ENCODE results near the gene HCLS1. TPM values are rescaled to one million over a fixed set of nuclear protein-coding genes. Genes with fewer than 3 reads are reported as not detected.

Gene HCLS1
- total RNA-seq, 1 experiment from 2014 or later = 1.2 TPM

DNA sequence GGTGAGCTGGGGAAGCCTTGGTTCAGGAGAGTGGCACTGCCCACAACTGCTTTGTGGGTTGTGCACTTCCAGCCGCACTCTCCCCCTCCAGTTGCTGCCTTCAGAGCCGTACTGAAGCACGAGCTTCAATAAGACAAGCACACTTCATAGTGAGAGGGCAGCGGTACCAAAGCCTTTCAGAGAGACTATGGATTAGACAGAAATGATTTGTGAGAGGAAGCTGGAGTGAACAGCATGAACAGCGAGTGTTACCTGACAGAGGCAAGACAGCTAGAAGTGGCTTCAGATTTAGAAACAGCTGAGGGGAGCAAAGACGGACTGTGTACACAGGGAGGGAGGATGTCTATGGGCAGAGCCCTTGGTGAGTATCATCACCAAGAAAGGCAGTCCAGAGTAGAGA is 31.1 kb downstream of the HCLS1 start:
- H3K14ac ChIP-seq (ENCODE audit: insufficient read depth, low read length) = no peak overlapping the region
- H2BK5ac ChIP-seq (ENCODE audit: insufficient read length, low read length) = no peak overlapping the region
- Mint-ChIP-seq H3K9me3 (no peaks in the 10 kb centered on the region; a peak in 1 of 5 replicates), H3K27me3 (ENCODE audit: low read depth) (peaks cover 2% of the 10 kb centered on the region; the same call in 1 of the 2 replicates), H3K36me3 (ENCODE audit: insufficient read depth in 1 of 3, low read depth in 3 of 3) (peaks cover 0 to 3% (median 0%) of the 10 kb centered on the region in 3 experiments; a peak in 2 of 7 replicates), H3K4me1 (peaks cover 29 to 32% of the 10 kb centered on the region in 2 experiments), H3K27ac (no peak overlapping the region), H3K4me3 (no peak overlapping the region)
- H2BK12ac ChIP-seq (ENCODE audit: insufficient read length, low read depth, low read length) = no peak overlapping the region
- no peak overlapping the region for H3T11ph ChIP-seq (ENCODE audit: low read length)
- H4K5ac ChIP-seq (ENCODE audit: insufficient read length, low read depth, low read length) = no peak overlapping the region
- no peaks in the 10 kb centered on the region for H4K20me1 ChIP-seq (ENCODE audit: control insufficient read depth, insufficient read depth, insufficient read length)
- H4K91ac ChIP-seq (ENCODE audit: insufficient read length, low read depth, low read length) = no peak overlapping the region
- H3K27me3 ChIP-seq (ENCODE audit: insufficient read depth, low read length) = no peaks in the 10 kb centered on the region
- H3K56ac ChIP-seq (ENCODE audit: insufficient read length, low read depth, low read length) = no peak overlapping the region
- no peaks in the 10 kb centered on the region for H3K79me1 ChIP-seq (ENCODE audit: insufficient read depth, low read depth, low read length, poor library complexity, severe bottlenecking)
- no peaks in the 10 kb centered on the region for H3K23me2 ChIP-seq (ENCODE audit: insufficient read length, low read depth, low read length, poor library complexity, severe bottlenecking)
- H3K4me1 ChIP-seq (ENCODE audit: insufficient read depth, low read length) = peaks cover 3% of the 10 kb centered on the region; the same call in 1 of the 2 replicates
- no peak overlapping the region for H3K9ac ChIP-seq (ENCODE audit: extremely low read depth, insufficient read length, low read length)
- no peak overlapping the region for H2BK15ac ChIP-seq (ENCODE audit: low read depth, low read length)
- H3K23ac ChIP-seq (ENCODE audit: insufficient read length, low read depth, low read length) = no peak overlapping the region
- no peak overlapping the region for H2AFZ ChIP-seq (ENCODE audit: low read length)
- DNase-seq = no peak
- H3K79me2 ChIP-seq (ENCODE audit: insufficient read depth, low read length) = no peaks in the 10 kb centered on the region
- WGBS (ENCODE audit: extremely low coverage, insufficient read length, low lambda C conversion rate) = no CpG with 5 or more reads among the region's 6 CpGs
- H4K8ac ChIP-seq (replicated peaks; ENCODE audit: insufficient read length, low read depth, low read length) = no peak overlapping the region
- no peak overlapping the region for H3K18ac ChIP-seq (ENCODE audit: insufficient read length, low read depth, low read length)
- no peak overlapping the region for H3K4ac ChIP-seq (ENCODE audit: low read depth, low read length)
- no peak overlapping the region for H2AK5ac ChIP-seq (ENCODE audit: insufficient read length, low read length)
- H3K27ac ChIP-seq (ENCODE audit: insufficient read length, low read depth, low read length) = no peak overlapping the region
- H3K9me3 ChIP-seq (ENCODE audit: control insufficient read depth, low read depth, low read length) = no peaks in the 10 kb centered on the region
- H2BK120ac ChIP-seq (ENCODE audit: low read depth, low read length, poor library complexity, severe bottlenecking) = no peak overlapping the region
- TF ChIP-seq, protein P1, sequence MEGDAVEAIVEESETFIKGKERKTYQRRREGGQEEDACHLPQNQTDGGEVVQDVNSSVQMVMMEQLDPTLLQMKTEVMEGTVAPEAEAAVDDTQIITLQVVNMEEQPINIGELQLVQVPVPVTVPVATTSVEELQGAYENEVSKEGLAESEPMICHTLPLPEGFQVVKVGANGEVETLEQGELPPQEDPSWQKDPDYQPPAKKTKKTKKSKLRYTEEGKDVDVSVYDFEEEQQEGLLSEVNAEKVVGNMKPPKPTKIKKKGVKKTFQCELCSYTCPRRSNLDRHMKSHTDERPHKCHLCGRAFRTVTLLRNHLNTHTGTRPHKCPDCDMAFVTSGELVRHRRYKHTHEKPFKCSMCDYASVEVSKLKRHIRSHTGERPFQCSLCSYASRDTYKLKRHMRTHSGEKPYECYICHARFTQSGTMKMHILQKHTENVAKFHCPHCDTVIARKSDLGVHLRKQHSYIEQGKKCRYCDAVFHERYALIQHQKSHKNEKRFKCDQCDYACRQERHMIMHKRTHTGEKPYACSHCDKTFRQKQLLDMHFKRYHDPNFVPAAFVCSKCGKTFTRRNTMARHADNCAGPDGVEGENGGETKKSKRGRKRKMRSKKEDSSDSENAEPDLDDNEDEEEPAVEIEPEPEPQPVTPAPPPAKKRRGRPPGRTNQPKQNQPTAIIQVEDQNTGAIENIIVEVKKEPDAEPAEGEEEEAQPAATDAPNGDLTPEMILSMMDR (conservative IDR thresholded peaks at IDR 0.05) = no peak
- no peak overlapping the region for H3K4me2 ChIP-seq (ENCODE audit: insufficient read depth, insufficient read length, low read length)
- H2BK20ac ChIP-seq (ENCODE audit: low read depth, low read length, poor library complexity, severe bottlenecking) = no peak overlapping the region

Measured in H9 (cell line).